ENCODE results near the gene CUL2.
A peak's percentile ranks its signal among the peaks of the same experiment; 100 is the strongest.
"Not testable (repeated sequence)": the region's sequence is repeated elsewhere in the genome, so short reads cannot be mapped to it uniquely, and the experiment has no call there.

The CUL2 gene

DNA sequence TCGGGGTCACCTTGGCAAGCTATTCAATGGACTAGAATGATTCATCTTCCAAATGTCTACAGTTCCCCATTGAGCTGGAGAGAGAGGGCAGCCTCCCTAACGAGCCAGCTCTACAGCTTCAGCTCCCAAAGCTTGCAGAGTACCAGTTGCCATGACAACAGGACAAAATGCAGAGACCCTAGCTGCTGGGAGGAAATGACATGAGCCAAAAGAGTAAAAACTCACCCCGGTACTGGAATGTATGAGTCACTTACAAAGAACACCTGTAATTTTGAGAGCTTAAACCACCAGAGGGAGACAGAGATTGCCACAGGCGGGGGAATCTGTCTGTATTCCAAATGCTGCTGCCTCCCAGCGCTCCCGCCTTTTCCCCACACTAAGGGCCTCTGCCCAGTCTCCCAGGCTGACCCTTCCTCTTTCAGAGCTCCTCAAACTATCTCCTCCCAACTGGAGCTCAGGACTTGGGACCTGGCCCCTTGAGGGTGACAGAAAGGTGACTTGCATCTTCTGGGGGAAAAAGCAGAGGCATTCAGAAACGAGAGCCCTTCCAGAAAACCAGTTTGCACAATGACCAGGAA is 95.5 kb downstream of the CUL2 start:
- Histone ChIP-seq H3K27ac (ENCODE audit: low read depth, low read length) (no peak overlapping the region), H3K9me3 (ENCODE audit: control insufficient read depth, insufficient read depth, low read length) (no peaks in the 10 kb centered on the region), H4K20me1 (ENCODE audit: control insufficient read depth, insufficient read depth, low read depth, low read length) (no peaks in the 10 kb centered on the region), H3K9me2 (replicated peaks; ENCODE audit: control insufficient read depth, low read length) (no peaks in the 10 kb centered on the region), H3K4me3 (ENCODE audit: low read length) (no peak overlapping the region), H3K36me3 (ENCODE audit: control insufficient read depth, low read length) (no peaks in the 10 kb centered on the region), H3K79me2 (ENCODE audit: control insufficient read depth, low read length) (no peaks in the 10 kb centered on the region), H3K4me1 (ENCODE audit: control insufficient read depth, low read length) (no peaks in the 10 kb centered on the region), H3K27me3 (ENCODE audit: control insufficient read depth, low read length) (no peaks in the 10 kb centered on the region), H3K4me2 (ENCODE audit: low read length) (no peak overlapping the region), H3F3A (ENCODE audit: control insufficient read depth, insufficient read depth) (no peaks in the 10 kb centered on the region)
- TF ChIP-seq EZH2phosphoT487 (IDR thresholded peaks at IDR 0.05; ENCODE audit: borderline replicate concordance, low read length), result no peak
- TF ChIP-seq, protein P1, sequence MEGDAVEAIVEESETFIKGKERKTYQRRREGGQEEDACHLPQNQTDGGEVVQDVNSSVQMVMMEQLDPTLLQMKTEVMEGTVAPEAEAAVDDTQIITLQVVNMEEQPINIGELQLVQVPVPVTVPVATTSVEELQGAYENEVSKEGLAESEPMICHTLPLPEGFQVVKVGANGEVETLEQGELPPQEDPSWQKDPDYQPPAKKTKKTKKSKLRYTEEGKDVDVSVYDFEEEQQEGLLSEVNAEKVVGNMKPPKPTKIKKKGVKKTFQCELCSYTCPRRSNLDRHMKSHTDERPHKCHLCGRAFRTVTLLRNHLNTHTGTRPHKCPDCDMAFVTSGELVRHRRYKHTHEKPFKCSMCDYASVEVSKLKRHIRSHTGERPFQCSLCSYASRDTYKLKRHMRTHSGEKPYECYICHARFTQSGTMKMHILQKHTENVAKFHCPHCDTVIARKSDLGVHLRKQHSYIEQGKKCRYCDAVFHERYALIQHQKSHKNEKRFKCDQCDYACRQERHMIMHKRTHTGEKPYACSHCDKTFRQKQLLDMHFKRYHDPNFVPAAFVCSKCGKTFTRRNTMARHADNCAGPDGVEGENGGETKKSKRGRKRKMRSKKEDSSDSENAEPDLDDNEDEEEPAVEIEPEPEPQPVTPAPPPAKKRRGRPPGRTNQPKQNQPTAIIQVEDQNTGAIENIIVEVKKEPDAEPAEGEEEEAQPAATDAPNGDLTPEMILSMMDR (IDR thresholded peaks at IDR 0.05; ENCODE audit: low read depth, low read length, poor library complexity, severe bottlenecking), result peak; percentile 69

DNA sequence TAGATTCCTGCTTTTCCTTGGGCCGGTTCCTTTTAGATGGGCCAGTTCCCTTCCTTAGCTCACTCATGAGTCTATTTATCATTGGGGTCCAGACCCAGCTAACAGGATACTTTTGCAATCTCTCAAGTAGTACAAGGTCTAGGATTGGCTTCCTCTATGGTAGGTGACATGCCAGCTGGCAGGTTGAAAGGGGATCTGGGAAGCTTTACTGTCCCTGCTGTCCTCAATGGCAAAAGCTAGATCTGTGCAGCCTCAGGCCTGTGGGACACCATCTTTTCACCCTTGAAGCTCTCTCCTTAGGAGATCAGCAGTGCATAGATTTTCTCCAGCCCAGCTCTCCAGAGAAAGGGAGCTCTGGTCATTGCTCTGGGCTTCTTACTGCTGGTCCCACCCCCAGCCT is 96.4 kb downstream of the CUL2 start:
- H3K79me2 ChIP-seq (ENCODE audit: control insufficient read depth, low read length), result no peaks in the 10 kb centered on the region
- H3K36me3 ChIP-seq (ENCODE audit: control insufficient read depth, low read length), result no peaks in the 10 kb centered on the region
- no peaks in the 10 kb centered on the region for H3K9me3 ChIP-seq (ENCODE audit: control insufficient read depth, insufficient read depth, low read length)
- no peaks in the 10 kb centered on the region for H3K4me1 ChIP-seq (ENCODE audit: control insufficient read depth, low read length)
- H3K27ac ChIP-seq (ENCODE audit: low read depth, low read length), result no peak overlapping the region
- no peaks in the 10 kb centered on the region for H3F3A ChIP-seq (ENCODE audit: control insufficient read depth, insufficient read depth)
- H3K4me3 ChIP-seq (ENCODE audit: low read length), result no peak overlapping the region
- no peak overlapping the region for H3K4me2 ChIP-seq (ENCODE audit: low read length)
- no peaks in the 10 kb centered on the region for H3K27me3 ChIP-seq (ENCODE audit: control insufficient read depth, low read length)
- H3K9me2 ChIP-seq (replicated peaks; ENCODE audit: control insufficient read depth, low read length), result no peaks in the 10 kb centered on the region
- TF ChIP-seq, protein P1 (IDR thresholded peaks at IDR 0.05; ENCODE audit: low read depth, low read length, poor library complexity, severe bottlenecking), result no peak
- no peak for TF ChIP-seq EZH2phosphoT487 (IDR thresholded peaks at IDR 0.05; ENCODE audit: borderline replicate concordance, low read length)
- no peaks in the 10 kb centered on the region for H4K20me1 ChIP-seq (ENCODE audit: control insufficient read depth, insufficient read depth, low read depth, low read length)

DNA sequence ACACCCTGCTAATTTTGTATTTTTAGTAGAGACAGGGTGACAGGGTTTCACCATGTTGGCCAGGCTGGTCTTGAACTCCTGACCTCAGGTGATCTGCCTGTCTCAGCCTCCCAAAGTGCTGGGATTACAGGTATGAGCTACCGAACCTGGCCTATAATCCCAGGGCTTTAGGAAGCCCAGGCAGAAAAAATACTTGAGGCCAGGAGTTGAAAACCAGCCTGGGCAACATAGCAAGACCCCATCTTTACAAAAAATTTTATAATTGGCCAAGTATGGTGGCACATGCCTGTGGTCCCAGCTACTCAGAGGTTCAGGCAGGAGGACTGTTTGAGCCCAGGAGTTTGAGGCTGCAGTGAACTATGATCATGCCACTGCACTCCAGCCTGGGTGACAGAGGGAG is 99.0 kb downstream of the CUL2 start:
- not testable (repeated sequence) for H3K27me3 ChIP-seq (ENCODE audit: control insufficient read depth, low read length); H3K4me3 ChIP-seq (ENCODE audit: low read length); H3K9me2 ChIP-seq (replicated peaks; ENCODE audit: control insufficient read depth, low read length); H3K4me2 ChIP-seq (ENCODE audit: low read length); H3K4me1 ChIP-seq (ENCODE audit: control insufficient read depth, low read length); H3K27ac ChIP-seq (ENCODE audit: low read depth, low read length); H3K79me2 ChIP-seq (ENCODE audit: control insufficient read depth, low read length); H4K20me1 ChIP-seq (ENCODE audit: control insufficient read depth, insufficient read depth, low read depth, low read length); H3F3A ChIP-seq (ENCODE audit: control insufficient read depth, insufficient read depth); H3K9me3 ChIP-seq (ENCODE audit: control insufficient read depth, insufficient read depth, low read length); H3K36me3 ChIP-seq (ENCODE audit: control insufficient read depth, low read length)

DNA sequence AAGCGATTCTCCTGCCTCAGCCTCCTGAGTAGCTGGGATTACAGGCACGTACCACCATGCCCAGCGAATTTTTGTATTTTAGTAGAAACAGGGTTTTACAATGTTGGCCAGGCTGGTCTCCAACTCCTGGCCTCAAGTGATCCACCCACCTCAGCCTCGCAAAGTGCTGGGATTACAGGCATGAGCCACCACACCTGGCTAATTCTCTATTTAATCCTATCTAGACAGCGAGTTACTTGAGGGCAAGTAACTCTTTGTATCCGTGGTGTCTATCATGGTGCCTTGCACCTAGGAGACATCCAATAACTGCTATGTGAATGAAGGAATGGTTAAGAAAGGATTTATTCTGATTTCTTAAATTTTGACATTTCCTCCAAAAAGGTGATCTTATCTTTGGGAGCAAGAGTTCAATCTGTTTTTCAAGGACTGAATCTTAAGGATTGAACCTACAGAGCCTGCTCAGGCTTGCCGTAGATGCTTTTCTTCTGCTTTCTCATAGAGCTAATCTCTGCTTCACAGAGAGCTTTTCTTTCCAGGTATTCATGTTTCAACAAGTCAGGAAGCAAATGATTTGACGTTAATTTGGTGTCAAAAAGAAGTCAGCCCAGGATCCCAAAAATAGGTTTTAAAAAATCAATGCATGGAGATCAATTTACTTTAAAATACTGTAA is 101.6 kb downstream of the CUL2 start:
- no peaks in the 10 kb centered on the region for H3K79me2 ChIP-seq (ENCODE audit: control insufficient read depth, low read length)
- no peak overlapping the region for H3K4me2 ChIP-seq (ENCODE audit: low read length)
- no peaks in the 10 kb centered on the region for H3K36me3 ChIP-seq (ENCODE audit: control insufficient read depth, low read length)
- no peaks in the 10 kb centered on the region for H3K9me2 ChIP-seq (replicated peaks; ENCODE audit: control insufficient read depth, low read length)
- no peak overlapping the region for H3K4me3 ChIP-seq (ENCODE audit: low read length)
- H3F3A ChIP-seq (ENCODE audit: control insufficient read depth, insufficient read depth), result no peaks in the 10 kb centered on the region
- peaks cover 5% of the 10 kb centered on the region for H3K9me3 ChIP-seq (ENCODE audit: control insufficient read depth, insufficient read depth, low read length)
- no peaks in the 10 kb centered on the region for H4K20me1 ChIP-seq (ENCODE audit: control insufficient read depth, insufficient read depth, low read depth, low read length)
- H3K4me1 ChIP-seq (ENCODE audit: control insufficient read depth, low read length), result no peaks in the 10 kb centered on the region
- no peaks in the 10 kb centered on the region for H3K27me3 ChIP-seq (ENCODE audit: control insufficient read depth, low read length)
- no peak overlapping the region for H3K27ac ChIP-seq (ENCODE audit: low read depth, low read length)
- no peak for TF ChIP-seq EZH2phosphoT487 (IDR thresholded peaks at IDR 0.05; ENCODE audit: borderline replicate concordance, low read length)
- TF ChIP-seq, protein P1 (IDR thresholded peaks at IDR 0.05; ENCODE audit: low read depth, low read length, poor library complexity, severe bottlenecking), result no peak

Measured in DOHH2 (cell line).